HFFc6 (cell line): ENCODE data around the gene MIEN1. TPM values are rescaled to one million over a fixed set of nuclear protein-coding genes. Genes with fewer than 3 reads are reported as not detected.

Source experiments
- DNase-seq: peaks from one replicate; pipeline ENCODE4 v3.0.0-alpha.2; 2018
- H3K27ac Mint-ChIP-seq: 2 replicates; pipeline ENCODE4 v1.8.0; 2020; ENCODE audit warnings: mild to moderate bottlenecking, mixed read lengths
- H3K27me3 Mint-ChIP-seq: 2 replicates; pipeline ENCODE4 v1.8.0; 2021; ENCODE audit warnings: mild to moderate bottlenecking, moderate library complexity, mixed read lengths; ENCODE audit not compliant: insufficient read depth
- H3K36me3 Mint-ChIP-seq: 2 replicates; pipeline ENCODE4 v1.8.0; 2021; ENCODE audit warnings: low read depth, mixed read lengths
- H3K4me1 Mint-ChIP-seq: 2 replicates; pipeline ENCODE4 v1.8.0; 2020; ENCODE audit warnings: low read depth, mixed read lengths
- H3K4me3 Mint-ChIP-seq: 2 replicates; pipeline ENCODE4 v1.8.0; 2020; ENCODE audit warnings: mild to moderate bottlenecking, moderate library complexity, mixed read lengths
- H3K9me3 Mint-ChIP-seq: 2 replicates; pipeline ENCODE4 v1.8.0; 2020; ENCODE audit warnings: mild to moderate bottlenecking, mixed read lengths
- total RNA-seq, 6 experiments: library from RNA; stranded (reverse); fragmentation: NEBNext Ultra II Directional; extraction: Animal tissue kit (Norgen Biotek cat#: 25700); gene quantifications; 2 replicates in 1 of 6; 3 replicates in 5 of 6; pipeline ENCODE4 v1.2.3, GENCODE V29; 2021
- TF ChIP-seq, protein P1 (sequence below): fragments of 200-600 bp; sonication (generic); IDR thresholded peaks from 2 replicates; pipeline ENCODE4 v1.5.0; 2021; ENCODE audit warnings: antibody characterized with exemption, mild to moderate bottlenecking

The MIEN1 gene
- total RNA-seq, 6 experiments from 2014 or later = 56.9 to 70.3 (median 66.0) TPM

DNA sequence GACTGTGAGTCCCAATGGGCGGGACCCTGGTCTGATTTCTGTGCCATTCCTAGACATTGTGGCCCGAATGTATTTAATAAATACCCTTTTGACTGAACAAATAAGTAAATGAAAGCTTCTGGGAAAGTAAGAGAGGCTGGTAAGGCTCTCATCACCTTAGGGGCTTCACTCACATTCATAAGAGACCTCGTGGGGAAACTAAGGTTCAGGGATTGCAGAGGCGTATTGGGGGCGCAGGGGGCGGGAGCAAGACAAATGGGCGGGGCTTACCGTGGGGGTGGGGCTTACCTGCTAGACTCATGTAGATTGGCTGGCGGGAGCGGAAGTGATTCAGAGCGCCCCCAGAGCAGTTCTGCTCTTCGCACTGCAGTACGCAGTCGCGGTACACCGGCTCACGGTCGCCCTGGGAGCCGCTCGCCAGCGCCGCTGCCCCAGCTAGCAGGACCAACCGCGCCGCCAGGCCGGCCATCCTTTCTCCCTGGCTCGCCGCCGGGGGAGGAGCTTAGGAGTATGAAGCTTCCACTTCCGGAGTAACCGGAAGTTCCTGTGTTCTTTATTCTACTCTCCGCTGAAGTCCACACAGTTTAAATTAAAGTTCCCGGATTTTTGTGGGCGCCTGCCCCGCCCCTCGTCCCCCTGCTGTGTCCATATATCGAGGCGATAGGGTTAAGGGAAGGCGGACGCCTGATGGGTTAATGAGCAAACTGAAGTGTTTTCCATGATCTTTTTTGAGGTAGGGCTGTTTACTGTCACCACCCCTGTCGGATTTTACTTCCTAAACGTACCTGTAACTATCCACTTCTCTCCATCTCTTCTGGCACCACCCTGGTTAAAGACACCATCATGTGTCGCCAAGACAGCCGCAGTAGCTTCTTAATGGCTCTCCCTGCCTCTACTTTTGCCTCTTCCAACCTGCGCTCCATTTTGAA is 42.5 kb downstream of the MIEN1 start, which contains the start of gene PGAP3:
Gene PGAP3 (minus strand): TSS at position 512 of the 929 bp plus-strand sequence. CDS start 43 bp downstream, at position 469.
- Mint-ChIP-seq H3K9me3 (no peaks in the 10 kb centered on the region), H3K27me3 (no peaks in the 10 kb centered on the region; the same call in none of the 2 replicates), H3K4me1 (peaks cover 21% of the 10 kb centered on the region), H3K27ac (peak within 1 kb of the TSS; percentile 88), H3K36me3 (peaks cover 16% of the 10 kb centered on the region), H3K4me3 (peak within 1 kb of the TSS; percentile 90)
- DNase-seq = peak; percentile 87
- TF ChIP-seq, protein P1, sequence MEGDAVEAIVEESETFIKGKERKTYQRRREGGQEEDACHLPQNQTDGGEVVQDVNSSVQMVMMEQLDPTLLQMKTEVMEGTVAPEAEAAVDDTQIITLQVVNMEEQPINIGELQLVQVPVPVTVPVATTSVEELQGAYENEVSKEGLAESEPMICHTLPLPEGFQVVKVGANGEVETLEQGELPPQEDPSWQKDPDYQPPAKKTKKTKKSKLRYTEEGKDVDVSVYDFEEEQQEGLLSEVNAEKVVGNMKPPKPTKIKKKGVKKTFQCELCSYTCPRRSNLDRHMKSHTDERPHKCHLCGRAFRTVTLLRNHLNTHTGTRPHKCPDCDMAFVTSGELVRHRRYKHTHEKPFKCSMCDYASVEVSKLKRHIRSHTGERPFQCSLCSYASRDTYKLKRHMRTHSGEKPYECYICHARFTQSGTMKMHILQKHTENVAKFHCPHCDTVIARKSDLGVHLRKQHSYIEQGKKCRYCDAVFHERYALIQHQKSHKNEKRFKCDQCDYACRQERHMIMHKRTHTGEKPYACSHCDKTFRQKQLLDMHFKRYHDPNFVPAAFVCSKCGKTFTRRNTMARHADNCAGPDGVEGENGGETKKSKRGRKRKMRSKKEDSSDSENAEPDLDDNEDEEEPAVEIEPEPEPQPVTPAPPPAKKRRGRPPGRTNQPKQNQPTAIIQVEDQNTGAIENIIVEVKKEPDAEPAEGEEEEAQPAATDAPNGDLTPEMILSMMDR = 0 out of 2 replicates have a peak, but pooled peaks have one; percentile 18

DNA sequence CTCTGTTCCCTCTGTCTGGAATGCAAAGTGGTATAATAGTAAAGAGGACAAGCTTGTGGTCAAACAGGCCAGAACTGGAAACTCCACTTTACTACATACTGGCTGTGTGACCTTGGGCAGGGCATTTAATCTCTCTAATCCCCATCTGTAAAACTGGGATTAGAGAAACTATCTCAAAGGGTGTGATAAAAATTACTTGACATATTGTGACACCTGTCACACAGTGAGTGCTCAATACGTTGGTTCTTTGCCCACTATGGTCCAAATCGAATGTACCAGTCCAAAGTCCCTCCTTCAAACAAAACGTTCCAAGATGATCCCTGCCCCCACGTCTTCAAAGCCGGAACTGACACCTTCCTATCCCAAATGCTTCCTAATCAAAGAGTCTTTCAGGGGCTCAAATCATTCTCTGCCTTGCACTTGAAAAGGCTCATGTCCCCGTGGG is 43.2 kb downstream of the MIEN1 start:
- TF ChIP-seq, protein P1 = no peak
- H3K4me1 Mint-ChIP-seq = peaks cover 21% of the 10 kb centered on the region
- peak overlapping the region; percentile 88; the same call in 1 of the 2 replicates for H3K27ac Mint-ChIP-seq
- DNase-seq = no peak
- peak overlapping the region; percentile 90 for H3K4me3 Mint-ChIP-seq
- H3K9me3 Mint-ChIP-seq = no peaks in the 10 kb centered on the region
- H3K36me3 Mint-ChIP-seq = peaks cover 16% of the 10 kb centered on the region
- H3K27me3 Mint-ChIP-seq = no peaks in the 10 kb centered on the region; the same call in none of the 2 replicates

DNA sequence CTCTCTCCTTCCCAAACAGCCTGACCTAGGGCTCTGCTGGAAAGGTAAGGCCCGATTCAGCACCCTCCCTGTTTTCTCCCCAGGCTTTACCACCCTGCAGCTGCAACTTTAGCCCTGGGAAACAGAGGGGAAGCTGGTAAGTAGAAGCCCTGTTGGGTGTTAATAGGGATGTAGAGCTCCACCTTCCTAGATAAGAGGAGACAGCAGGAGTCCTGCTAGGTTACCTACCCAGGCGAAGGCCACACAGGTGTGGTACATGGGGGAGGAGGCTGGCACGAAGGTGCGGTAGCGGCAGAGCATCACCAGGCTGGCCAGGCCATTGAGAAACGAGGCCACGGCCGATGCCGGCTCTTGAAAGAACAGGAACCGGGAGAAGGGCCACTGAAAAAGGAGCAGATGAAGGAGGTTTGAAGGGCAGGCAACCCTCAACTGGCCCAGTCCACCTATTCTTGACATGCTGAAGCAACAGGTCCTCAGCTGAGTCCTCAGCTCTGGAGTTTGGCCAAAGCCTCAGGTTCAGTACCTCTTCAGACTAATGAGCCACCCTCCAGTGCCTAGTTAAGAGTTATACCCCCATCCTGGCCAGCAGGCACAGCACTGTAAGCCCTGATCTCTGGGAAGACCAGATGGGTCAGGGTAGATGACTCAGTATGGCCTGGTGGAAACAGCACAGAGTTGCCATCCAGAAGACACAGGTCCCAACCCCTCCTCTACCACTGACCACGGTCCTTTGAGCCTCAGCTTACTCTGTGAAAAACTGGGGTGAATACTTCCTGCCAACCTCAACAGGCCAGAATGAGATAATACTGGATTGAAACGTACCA is 45.8 kb downstream of the MIEN1 start:
- H3K4me1 Mint-ChIP-seq = peaks cover 21% of the 10 kb centered on the region
- DNase-seq = no peak
- TF ChIP-seq, protein P1 = no peak
- no peak overlapping the region for H3K27ac Mint-ChIP-seq
- H3K4me3 Mint-ChIP-seq = no peak overlapping the region
- no peaks in the 10 kb centered on the region for H3K9me3 Mint-ChIP-seq
- peaks cover 16% of the 10 kb centered on the region for H3K36me3 Mint-ChIP-seq
- no peaks in the 10 kb centered on the region; the same call in none of the 2 replicates for H3K27me3 Mint-ChIP-seq

DNA sequence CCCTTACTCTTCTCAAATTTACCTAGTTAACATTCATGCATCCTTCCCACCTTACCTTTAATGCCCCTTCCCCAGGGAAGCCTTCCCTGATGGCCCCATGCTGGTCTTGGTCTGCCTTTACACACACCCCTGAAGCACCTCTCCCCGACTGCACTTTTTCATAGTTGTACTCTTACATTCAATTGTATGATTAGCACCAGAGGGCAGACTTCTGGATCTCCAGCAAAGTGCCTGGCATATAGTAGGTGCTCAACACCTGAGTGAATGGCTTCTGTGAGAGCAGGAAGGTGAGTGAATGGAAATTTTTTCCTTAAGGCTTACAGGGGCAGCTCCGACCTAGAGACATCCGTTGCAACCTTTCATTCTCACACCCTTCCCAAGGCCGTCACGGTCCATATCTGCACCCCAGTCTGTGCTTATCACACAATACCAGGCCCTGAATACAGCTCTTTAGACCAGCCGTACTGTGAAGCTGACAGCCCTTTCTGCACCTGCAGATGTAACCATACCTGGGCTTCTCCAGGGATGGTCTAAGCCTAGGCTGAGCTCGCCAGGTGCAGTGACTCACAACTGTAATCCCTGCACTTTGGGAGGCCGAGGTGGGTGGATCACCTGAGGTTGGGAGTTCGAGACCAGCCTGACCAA is 46.9 kb downstream of the MIEN1 start:
- no peaks in the 10 kb centered on the region for H3K9me3 Mint-ChIP-seq
- TF ChIP-seq, protein P1 = no peak

More for the DNA sequence above, 46.9 kb downstream of the MIEN1 start:
- H3K4me1 Mint-ChIP-seq = peaks cover 13% of the 10 kb centered on the region
- H3K27me3 Mint-ChIP-seq = no peaks in the 10 kb centered on the region; the same call in none of the 2 replicates
- DNase-seq = no peak
- no peak overlapping the region for H3K27ac Mint-ChIP-seq
- no peak overlapping the region for H3K4me3 Mint-ChIP-seq
- H3K36me3 Mint-ChIP-seq = peaks cover 12% of the 10 kb centered on the region
